BLaER1 treated with 17β-estradiol and CSF1 and Interleukin-3, amounts not matched to agents 10 nM and 100 nM (cell line): Measurements from ENCODE around the gene WIZ.

Source experiments
- H3K27ac ChIP-seq, 11 experiments: shearing (Covaris generic); formaldehyde crosslinking; 2 replicates each; pipeline ENCODE4 v1.8.1; 2022
- H3K27me3 ChIP-seq, 11 experiments: shearing (Covaris generic); formaldehyde crosslinking; 2 replicates each; pipeline ENCODE4 v1.8.1; 2022
- H3K36me3 ChIP-seq, 11 experiments: shearing (Covaris generic); formaldehyde crosslinking; 2 replicates each; pipeline ENCODE4 v1.8.1; 2022
- H3K4me1 ChIP-seq, 10 experiments: shearing (Covaris generic); formaldehyde crosslinking; 2 replicates each; pipeline ENCODE4 v1.8.1; 2022
- H3K4me2 ChIP-seq, 11 experiments: shearing (Covaris generic); formaldehyde crosslinking; 2 replicates each; pipeline ENCODE4 v1.8.1; 2022
- H3K4me3 ChIP-seq, 10 experiments: shearing (Covaris generic); formaldehyde crosslinking; 2 replicates each; pipeline ENCODE4 v1.8.1; 2022
- H3K9ac ChIP-seq, 11 experiments: shearing (Covaris generic); formaldehyde crosslinking; 2 replicates each; pipeline ENCODE4 v1.8.1; 2022
- H3K9me3 ChIP-seq, 11 experiments: shearing (Covaris generic); formaldehyde crosslinking; replicated peaks in 1 of 11; 2 replicates each; pipeline ENCODE4 v1.8.1; 2022
- H4K20me1 ChIP-seq, 11 experiments: shearing (Covaris generic); formaldehyde crosslinking; 2 replicates each; pipeline ENCODE4 v1.8.1; 2022
- Cebpa-rat ChIP-seq, 11 experiments: shearing (Covaris generic); IDR thresholded peaks; 2 replicates each; pipeline ENCODE4 v1.8.1; 2022

The WIZ gene

GRCh38 chr19:15426485-15427349 lies 23.0 kb downstream of the WIZ start:
- Histone ChIP-seq H3K9ac (no peak overlapping the region), H3K4me3 (no peak overlapping the region), H3K4me1 (peaks cover 29 to 42% (median 33%) of the 10 kb centered on the region in 10 experiments), H3K27me3 (no peaks in the 10 kb centered on the region), H3K9me3 (peaks cover 10 to 35% (median 22%) of the 10 kb centered on the region in 11 experiments), H4K20me1 (peaks cover 0 to 95% (median 72%) of the 10 kb centered on the region in 11 experiments; a peak in 20 of 22 replicates), H3K4me2 (no peak overlapping the region), H3K36me3 (peaks cover 74 to 95% (median 91%) of the 10 kb centered on the region in 11 experiments), H3K27ac (no peak overlapping the region)
- TF ChIP-seq Cebpa-rat (IDR thresholded peaks at IDR 0.05) = no peak

GRCh38 chr19:15425321-15425950 lies 24.3 kb downstream of the WIZ start:
- Histone ChIP-seq H3K4me2 (no peak overlapping the region), H3K9me3 (peaks cover 10 to 35% (median 22%) of the 10 kb centered on the region in 11 experiments), H3K27me3 (no peaks in the 10 kb centered on the region), H3K9ac (no peak overlapping the region), H3K4me1 (peaks cover 16 to 34% (median 21%) of the 10 kb centered on the region in 10 experiments), H3K4me3 (no peak overlapping the region), H4K20me1 (peaks cover 0 to 94% (median 61%) of the 10 kb centered on the region in 11 experiments; a peak in 20 of 22 replicates), H3K27ac (no peak overlapping the region), H3K36me3 (peaks cover 79 to 100% (median 98%) of the 10 kb centered on the region in 11 experiments)
- no peak for TF ChIP-seq Cebpa-rat (IDR thresholded peaks at IDR 0.05)

- no peak overlapping the region for H3K4me3 ChIP-seq
- no peak overlapping the region for H3K9ac ChIP-seq
- no peaks in the 10 kb centered on the region for H3K27me3 ChIP-seq
- peaks cover 10 to 35% (median 22%) of the 10 kb centered on the region in 11 experiments for H3K9me3 ChIP-seq
- TF ChIP-seq Cebpa-rat (IDR thresholded peaks at IDR 0.05) = no peak
- H3K4me1 ChIP-seq = peaks cover 11 to 31% (median 17%) of the 10 kb centered on the region in 10 experiments
- peaks cover 0 to 91% (median 54%) of the 10 kb centered on the region in 11 experiments; a peak in 20 of 22 replicates for H4K20me1 ChIP-seq
- peaks cover 75 to 98% (median 94%) of the 10 kb centered on the region in 11 experiments for H3K36me3 ChIP-seq
- no peak overlapping the region for H3K4me2 ChIP-seq
- H3K27ac ChIP-seq = no peak overlapping the region
These were observed 25.0 kb downstream of the WIZ start for GRCh38 chr19:15424692-15425272.

GRCh38 chr19:15424121-15424520 lies 25.6 kb downstream of the WIZ start:
- Histone ChIP-seq H3K27me3 (no peaks in the 10 kb centered on the region), H4K20me1 (peaks cover 0 to 84% (median 48%) of the 10 kb centered on the region in 11 experiments; a peak in 19 of 22 replicates), H3K4me1 (peaks cover 12 to 37% (median 22%) of the 10 kb centered on the region in 10 experiments), H3K36me3 (peaks cover 72 to 91% (median 87%) of the 10 kb centered on the region in 11 experiments), H3K9me3 (peaks cover 10 to 35% (median 22%) of the 10 kb centered on the region in 11 experiments), H3K27ac (no peak overlapping the region), H3K9ac (no peak overlapping the region), H3K4me2 (no peak overlapping the region), H3K4me3 (no peak overlapping the region)
- TF ChIP-seq Cebpa-rat (IDR thresholded peaks at IDR 0.05) = no peak

GRCh38 chr19:15423130-15423529 lies 26.6 kb downstream of the WIZ start:
- TF ChIP-seq Cebpa-rat (IDR thresholded peaks at IDR 0.05) = no peak
- Histone ChIP-seq H3K9ac (peak overlapping the region in 6 of 11 experiments; percentile 40 to 68 (median 58); a peak in 5 of 22 replicates), H4K20me1 (peaks cover 2 to 79% (median 40%) of the 10 kb centered on the region in 11 experiments; a peak in 19 of 22 replicates), H3K27me3 (no peaks in the 10 kb centered on the region), H3K36me3 (peaks cover 62 to 82% (median 77%) of the 10 kb centered on the region in 11 experiments), H3K4me3 (peak overlapping the region in 2 of 10 experiments; percentile 7 to 31; a peak in 3 of 20 replicates), H3K4me2 (peak overlapping the region in 10 of 11 experiments; percentile 24 to 70 (median 58); a peak in 19 of 22 replicates), H3K4me1 (peaks cover 12 to 37% (median 22%) of the 10 kb centered on the region in 10 experiments), H3K27ac (peak overlapping the region in 4 of 11 experiments; percentile 49 to 66 (median 57); a peak in 6 of 22 replicates), H3K9me3 (peaks cover 10 to 35% (median 22%) of the 10 kb centered on the region in 11 experiments)

GRCh38 chr19:15422296-15423075 lies 27.3 kb downstream of the WIZ start:
- Histone ChIP-seq H3K9me3 (peaks cover 10 to 35% (median 22%) of the 10 kb centered on the region in 11 experiments), H3K4me1 (peaks cover 14 to 41% (median 26%) of the 10 kb centered on the region in 10 experiments), H3K9ac (peak overlapping the region in 9 of 11 experiments; percentile 2 to 68 (median 45); a peak in 13 of 22 replicates), H3K4me3 (no peak overlapping the region; a peak in 1 of 20 replicates), H4K20me1 (peaks cover 6 to 79% (median 40%) of the 10 kb centered on the region in 11 experiments; a peak in 20 of 22 replicates), H3K27me3 (no peaks in the 10 kb centered on the region), H3K27ac (peak overlapping the region in 7 of 11 experiments; percentile 7 to 66 (median 51); a peak in 15 of 22 replicates), H3K36me3 (peaks cover 56 to 76% (median 71%) of the 10 kb centered on the region in 11 experiments), H3K4me2 (peak overlapping the region in 10 of 11 experiments; percentile 24 to 70 (median 58); a peak in 19 of 22 replicates)
- no peak for TF ChIP-seq Cebpa-rat (IDR thresholded peaks at IDR 0.05)

- Histone ChIP-seq H4K20me1 (peaks cover 13 to 79% (median 40%) of the 10 kb centered on the region in 11 experiments; a peak in 21 of 22 replicates), H3K4me3 (no peak overlapping the region), H3K9me3 (peaks cover 10 to 33% (median 22%) of the 10 kb centered on the region in 11 experiments), H3K27ac (peak overlapping the region in 6 of 11 experiments; percentile 10 to 66 (median 54); a peak in 8 of 22 replicates), H3K4me1 (peaks cover 21 to 48% (median 32%) of the 10 kb centered on the region in 10 experiments), H3K9ac (peak overlapping the region in 9 of 11 experiments; percentile 2 to 68 (median 26); a peak in 9 of 22 replicates), H3K4me2 (peak overlapping the region in 1 of 11 experiments; percentile 66; a peak in 3 of 22 replicates), H3K36me3 (peaks cover 49 to 76% (median 64%) of the 10 kb centered on the region in 11 experiments), H3K27me3 (no peaks in the 10 kb centered on the region)
- TF ChIP-seq Cebpa-rat (IDR thresholded peaks at IDR 0.05) = no peak
These were observed 28.0 kb downstream of the WIZ start for GRCh38 chr19:15421721-15422260.
